Neural progenitor cell (in vitro differentiated cells): ENCODE measurements around the gene GALNT7.

Source experiments
- CTCF ChIP-seq: fragments of 200-600 bp; sonication (generic); IDR thresholded peaks from 2 replicates; pipeline ENCODE4 v1.5.1; 2017; ENCODE audit warnings: antibody characterized with exemption, mild to moderate bottlenecking
- EZH2 ChIP-seq: fragments of 200-600 bp; sonication (generic); IDR thresholded peaks from 2 replicates; pipeline ENCODE4 v1.6.1; 2017; ENCODE audit warnings: antibody characterized with exemption, mild to moderate bottlenecking, moderate library complexity
- EZH2phosphoT487 ChIP-seq: fragments of 200-600 bp; sonication (generic); IDR thresholded peaks from 2 replicates; pipeline ENCODE4 v1.6.1; 2017; ENCODE audit warnings: antibody characterized with exemption

- no peak for TF ChIP-seq CTCF
- no peak for TF ChIP-seq EZH2
- no peak for TF ChIP-seq EZH2phosphoT487
These were observed 99.1 kb downstream of the GALNT7 start for GRCh38 chr4:173267711-173268110.
